NT2/D1 (cell line): ENCODE measurements around the gene UBE2C.

Source experiments
- SUZ12 ChIP-seq: IDR thresholded peaks from 2 replicates; pipeline ENCODE4 v1.6.1; 2011; ENCODE audit not compliant: insufficient read length, insufficient read depth; ENCODE audit errors: extremely low read depth
- ZNF274 ChIP-seq: IDR thresholded peaks from 2 replicates; pipeline ENCODE4 v1.6.1; 2011; ENCODE audit warnings: mild to moderate bottlenecking, low read depth, low read length

DNA sequence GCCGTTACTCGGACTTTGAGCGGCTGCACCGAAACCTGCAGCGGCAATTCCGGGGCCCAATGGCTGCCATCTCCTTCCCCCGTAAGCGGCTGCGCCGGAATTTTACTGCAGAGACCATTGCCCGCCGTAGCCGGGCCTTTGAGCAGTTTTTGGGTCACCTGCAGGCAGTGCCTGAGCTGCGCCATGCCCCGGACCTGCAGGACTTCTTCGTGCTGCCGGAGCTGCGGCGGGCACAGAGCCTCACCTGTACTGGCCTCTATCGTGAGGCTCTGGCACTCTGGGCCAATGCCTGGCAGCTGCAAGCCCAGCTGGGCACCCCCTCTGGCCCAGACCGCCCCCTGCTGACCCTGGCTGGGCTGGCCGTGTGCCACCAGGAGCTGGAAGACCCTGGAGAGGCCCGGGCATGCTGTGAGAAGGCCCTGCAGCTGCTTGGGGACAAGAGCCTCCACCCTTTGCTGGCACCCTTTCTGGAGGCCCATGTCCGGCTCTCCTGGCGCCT is 28.3 kb downstream of the UBE2C start:
- TF ChIP-seq ZNF274 (no peak), SUZ12 (no peak)
